GM19467 (cell line): Measurements from ENCODE around the gene ARHGAP42.

ENCODE experiments used
- ATAC-seq: cut with Tn5 transposase; IDR thresholded peaks from one replicate; pipeline ENCODE4 v1.9.1; 2021; ENCODE audit warnings: mild to moderate bottlenecking, moderate library complexity; ENCODE audit not compliant: unreplicated experiment

Gene ARHGAP42

GRCh38 chr11:100753571-100753970 lies 66.5 kb downstream of the ARHGAP42 start:
- ATAC-seq, result no peak

GRCh38 chr11:100756559-100756958 lies 69.5 kb downstream of the ARHGAP42 start:
- ATAC-seq, result no peak

- no peak for ATAC-seq
Measured at GRCh38 chr11:100757646-100758045, 70.6 kb downstream of the ARHGAP42 start.

- ATAC-seq, result no peak
Measured at GRCh38 chr11:100759106-100759505, 72.0 kb downstream of the ARHGAP42 start.

GRCh38 chr11:100759856-100760255 lies 72.8 kb downstream of the ARHGAP42 start:
- ATAC-seq, result no peak

GRCh38 chr11:100760744-100761143 lies 73.7 kb downstream of the ARHGAP42 start:
- ATAC-seq, result no peak

GRCh38 chr11:100761841-100762240 lies 74.8 kb downstream of the ARHGAP42 start:
- ATAC-seq, result no peak

GRCh38 chr11:100766764-100767163 lies 79.7 kb downstream of the ARHGAP42 start:
- no peak for ATAC-seq

GRCh38 chr11:100769165-100769564 lies 82.1 kb downstream of the ARHGAP42 start:
- no peak for ATAC-seq

GRCh38 chr11:100769617-100770016 lies 82.5 kb downstream of the ARHGAP42 start:
- no peak for ATAC-seq

GRCh38 chr11:100774132-100774531 lies 87.0 kb downstream of the ARHGAP42 start:
- ATAC-seq, result no peak

- no peak for ATAC-seq
Measured at GRCh38 chr11:100774859-100775258, 87.8 kb downstream of the ARHGAP42 start.

GRCh38 chr11:100776212-100776896 lies 89.3 kb downstream of the ARHGAP42 start:
- no peak for ATAC-seq

- no peak for ATAC-seq
Measured at GRCh38 chr11:100777103-100777502, 90.0 kb downstream of the ARHGAP42 start.

GRCh38 chr11:100777736-100778135 lies 90.6 kb downstream of the ARHGAP42 start:
- no peak for ATAC-seq

GRCh38 chr11:100778166-100778785 lies 91.2 kb downstream of the ARHGAP42 start:
- no peak for ATAC-seq

GRCh38 chr11:100780470-100780869 lies 93.4 kb downstream of the ARHGAP42 start:
- ATAC-seq, result no peak

- ATAC-seq, result no peak
Measured at GRCh38 chr11:100785148-100785983, 98.3 kb downstream of the ARHGAP42 start.

- no peak for ATAC-seq
Measured at GRCh38 chr11:100788561-100789295, 101.6 kb downstream of the ARHGAP42 start.

- ATAC-seq, result no peak
Measured at GRCh38 chr11:100789500-100789899, 102.4 kb downstream of the ARHGAP42 start.

GRCh38 chr11:100790073-100790472 lies 103.0 kb downstream of the ARHGAP42 start:
- no peak for ATAC-seq
